ENCODE measurements around the gene LRRC75A. TPM values are rescaled to one million over a fixed set of nuclear protein-coding genes. Genes with fewer than 3 reads are reported as not detected.
"Not testable (repeated sequence)": the region's sequence is repeated elsewhere in the genome, so short reads cannot be mapped to it uniquely, and the experiment has no call there.

Gene LRRC75A
- total RNA-seq, 1 experiment from 2014 or later, result 3.2 TPM

DNA sequence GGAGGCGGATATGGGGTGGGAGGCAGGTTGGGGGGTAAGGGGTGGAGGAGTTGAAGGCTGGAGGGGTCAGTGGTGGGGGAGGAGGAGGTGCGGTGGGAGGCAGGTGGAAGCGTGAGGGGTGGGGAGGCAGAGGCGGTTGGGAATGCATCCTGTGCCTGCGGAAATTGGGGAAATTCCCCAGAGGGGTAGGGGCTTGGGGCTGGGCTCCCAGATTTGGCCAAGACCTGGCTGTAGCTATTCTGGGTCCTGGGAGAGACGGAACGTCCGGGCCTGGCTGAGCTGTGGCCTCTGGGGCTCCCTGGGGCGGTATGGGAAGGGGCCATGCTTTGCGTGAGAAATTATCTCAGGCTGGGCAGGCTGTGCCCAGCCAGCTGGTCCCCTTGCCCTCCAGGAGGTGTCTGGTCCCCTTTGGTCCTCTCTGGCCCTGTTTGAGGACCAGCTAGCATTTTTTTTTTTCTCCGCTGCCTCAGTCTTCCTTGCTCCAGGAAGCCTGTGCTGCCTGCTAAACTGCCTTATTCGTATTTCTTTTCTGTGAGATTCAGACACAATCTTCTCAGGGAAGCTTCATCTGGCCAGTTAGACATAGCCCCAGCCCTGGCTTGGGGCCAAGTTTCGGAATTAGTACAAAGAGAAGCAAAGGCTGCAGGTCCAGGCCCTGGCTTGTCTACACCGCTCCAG, 83.9 kb downstream of the LRRC75A start:
- peak; percentile 73 for DNase-seq (ENCODE audit: low read depth)

DNA sequence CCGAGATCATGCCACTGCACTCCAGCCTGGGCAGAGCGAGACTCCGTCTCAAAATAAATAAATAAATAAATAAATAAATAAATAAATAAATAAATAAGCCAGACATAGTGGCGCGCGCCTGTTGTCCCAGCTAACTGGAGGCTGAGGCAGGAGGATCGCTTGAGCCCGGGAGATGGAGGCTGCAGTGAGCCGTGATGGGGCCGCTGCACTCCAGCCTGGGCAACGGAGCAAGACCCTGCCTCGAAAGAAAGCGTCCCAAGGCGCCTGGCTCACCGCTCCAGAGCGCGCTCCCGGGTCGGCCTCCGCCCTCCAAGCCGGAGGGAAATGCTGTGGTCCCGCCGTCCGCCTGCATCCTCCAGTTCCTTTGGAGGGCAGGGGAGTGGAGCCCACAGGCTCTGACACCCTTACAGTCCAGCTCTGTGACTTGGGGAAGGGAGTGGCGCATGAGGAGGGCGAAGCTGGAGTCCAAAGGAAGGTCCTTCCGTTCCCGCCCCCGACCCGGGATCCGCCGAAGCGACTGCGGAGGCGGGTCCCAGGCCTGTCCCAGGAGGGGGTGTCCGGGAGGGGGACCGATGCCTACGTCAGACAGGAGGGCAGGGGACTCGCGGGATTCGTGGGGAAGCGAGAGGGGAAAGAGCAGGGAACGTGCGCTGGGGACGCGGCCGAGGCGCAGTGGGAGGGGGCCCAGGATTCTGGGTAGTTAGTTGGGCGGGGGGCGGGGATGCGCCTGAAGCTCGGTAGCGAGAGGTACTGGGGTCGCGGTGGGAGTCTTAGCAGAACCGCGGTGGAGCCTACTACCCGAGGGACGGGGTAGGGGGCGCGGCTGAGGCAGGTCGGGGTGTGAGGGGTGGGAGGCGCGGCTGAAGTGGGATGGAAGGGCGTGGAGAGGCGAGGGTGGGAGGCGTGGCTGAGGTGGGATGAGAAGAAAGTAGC, 85.0 kb downstream of the LRRC75A start:
- DNase-seq (ENCODE audit: low read depth), result peak; percentile 52

DNA sequence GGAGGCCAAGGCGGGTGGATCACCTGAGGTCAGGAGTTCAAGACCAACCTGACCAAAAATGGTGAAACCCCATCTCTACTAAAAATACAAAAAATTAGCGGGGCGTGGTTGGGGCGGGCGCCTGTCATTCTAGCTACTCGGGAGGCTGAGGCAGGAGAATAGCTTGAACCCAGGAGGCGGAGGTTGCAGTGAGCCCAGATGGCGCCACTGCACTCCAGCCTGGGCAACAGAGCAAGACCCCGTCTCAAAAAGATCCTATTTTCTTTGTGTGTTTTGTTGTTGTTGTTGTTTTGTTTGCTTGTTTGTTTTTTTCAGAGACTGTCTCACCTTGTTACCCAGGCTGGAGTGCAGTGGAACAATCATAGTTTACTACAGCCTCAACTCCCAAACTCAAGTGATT, 88.1 kb downstream of the LRRC75A start:
- DNase-seq (ENCODE audit: low read depth), result not testable (repeated sequence)

DNA sequence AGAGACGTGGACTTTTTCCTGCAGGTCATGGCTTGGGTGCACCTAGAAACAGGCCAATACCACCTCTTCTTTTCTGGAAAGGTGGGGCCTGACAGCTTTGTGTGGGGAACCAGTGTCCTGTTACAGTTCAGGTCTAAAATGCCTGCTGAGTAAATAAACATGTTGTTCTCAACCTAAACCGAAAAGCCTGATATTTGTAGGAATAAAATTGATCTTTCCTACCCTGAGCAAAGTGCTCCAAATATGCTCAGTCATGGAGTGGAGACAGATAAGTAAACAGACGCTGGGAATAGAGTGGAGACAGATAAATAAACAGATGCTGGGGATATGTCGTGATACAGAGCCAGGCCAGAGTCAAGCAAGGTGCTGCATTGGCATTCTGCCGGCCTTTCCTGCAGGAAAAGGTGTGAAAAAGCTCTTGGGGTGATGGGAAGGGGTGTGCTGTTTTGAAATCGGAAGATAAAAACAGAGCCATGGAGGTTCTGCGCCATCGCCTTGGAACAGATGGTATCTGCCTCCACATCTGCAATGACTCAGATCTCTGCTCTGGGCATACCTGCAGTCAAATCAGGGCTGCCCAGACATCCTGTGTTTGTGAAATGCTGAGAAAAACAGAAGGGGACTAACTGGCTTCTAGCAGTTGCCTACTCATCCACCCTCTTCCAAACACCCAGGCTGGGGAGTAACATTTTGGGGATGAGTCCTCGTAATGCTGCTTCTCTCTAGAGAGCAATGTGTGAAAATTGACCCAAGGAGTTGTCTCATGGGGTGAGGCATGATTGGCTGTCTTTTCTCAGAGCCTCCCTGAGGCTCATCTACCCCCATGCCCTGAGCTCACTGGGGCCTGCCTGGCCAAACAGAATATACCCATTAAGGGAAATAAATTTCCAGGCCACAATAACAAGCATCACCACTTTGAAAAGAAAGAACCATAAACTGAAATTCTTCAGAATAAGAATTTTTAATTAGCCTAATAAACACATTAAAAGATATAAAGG, 93.4 kb downstream of the LRRC75A start:
- DNase-seq (ENCODE audit: low read depth), result no peak

DNA sequence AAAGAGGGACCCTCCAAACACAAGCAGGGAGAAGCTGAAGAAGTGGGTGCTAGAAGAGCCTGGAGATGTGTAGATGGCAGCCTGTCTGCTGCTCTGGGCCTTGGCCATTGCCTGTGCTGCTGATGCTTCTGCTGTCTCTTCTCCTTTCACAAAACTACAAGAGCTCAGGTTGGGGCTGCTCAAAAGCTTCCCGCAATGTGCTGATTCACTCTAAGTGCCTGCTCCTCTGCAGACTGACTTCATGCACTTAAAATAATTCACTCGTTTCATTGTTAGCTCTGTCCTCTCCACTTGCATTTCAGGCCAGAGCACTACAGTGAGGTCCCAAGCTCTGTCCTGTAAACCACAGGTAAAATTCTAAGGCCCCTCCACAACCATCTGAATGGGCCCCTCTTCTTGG, 95.3 kb downstream of the LRRC75A start:
- DNase-seq (ENCODE audit: low read depth), result not testable (repeated sequence)

DNA sequence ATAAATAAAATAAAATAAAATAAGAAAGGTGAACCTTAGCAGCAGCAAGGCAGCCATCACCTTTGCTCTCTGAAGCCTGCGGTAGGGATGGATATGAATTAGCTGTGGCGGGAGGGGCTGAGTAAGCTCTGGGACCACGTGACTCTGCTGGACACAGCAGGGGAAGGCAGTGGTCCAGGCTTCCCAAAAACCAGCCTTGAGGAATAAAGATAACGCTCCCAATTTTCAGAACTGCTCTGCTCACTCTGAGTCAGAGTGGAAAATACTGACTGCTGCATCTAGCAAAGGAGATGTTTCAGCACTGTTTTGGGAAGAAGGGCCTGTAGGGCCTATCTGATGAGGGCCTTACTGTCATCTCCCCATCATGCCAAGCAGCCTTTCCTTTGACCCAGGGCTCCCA, 96.1 kb downstream of the LRRC75A start:
- DNase-seq (ENCODE audit: low read depth), result not testable (repeated sequence)

DNA sequence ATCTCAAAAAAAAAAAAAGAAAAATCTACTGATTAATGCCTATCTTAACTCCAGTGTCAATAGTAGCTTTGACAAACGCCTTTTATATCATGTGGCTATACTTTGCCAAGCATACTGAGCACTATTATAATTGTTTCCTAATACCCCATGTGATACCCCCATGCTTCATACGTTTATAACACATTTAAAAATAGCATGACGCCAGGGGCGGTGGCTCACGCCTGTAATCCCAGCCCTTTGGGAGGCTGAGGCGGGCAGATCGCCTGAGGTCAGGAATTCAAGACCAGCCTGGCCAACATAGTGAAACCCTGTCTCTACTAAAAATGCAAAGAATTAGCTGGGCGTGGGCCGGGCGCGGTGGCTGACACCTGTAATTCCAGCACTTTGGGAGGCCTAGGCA, 99.5 kb downstream of the LRRC75A start:
- DNase-seq (ENCODE audit: low read depth), result not testable (repeated sequence)

Other genes starting within 250 kb of the LRRC75A start
- 6.5 and 14.8 TPM in 2 replicates for gene CENPV, start 138.7 kb downstream of the LRRC75A start, total RNA-seq (2014; rRNA removed; shearing (Covaris generic))
- 2,073 and 2,186 TPM in 2 replicates for gene UBB, start 111.1 kb downstream of the LRRC75A start, total RNA-seq (2014; rRNA removed; shearing (Covaris generic))
- gene TRPV2, start 76.6 kb downstream of the LRRC75A start, total RNA-seq (2014; rRNA removed; shearing (Covaris generic)), result 123 and 130 TPM in 2 replicates
- gene ZNF287, start 77.0 kb upstream of the LRRC75A start, total RNA-seq (2014; rRNA removed; shearing (Covaris generic)), result 4.7 and 5.2 TPM in 2 replicates
- 2.1 and 4.8 TPM in 2 replicates for gene ZNF624, start 161.7 kb upstream of the LRRC75A start, total RNA-seq (2014; rRNA removed; shearing (Covaris generic))
- gene CCDC144A, start 198.0 kb upstream of the LRRC75A start, total RNA-seq (2014; rRNA removed; shearing (Covaris generic)), result 0.10 and 0.12 TPM in 2 replicates

All from RPMI7951 (cell line).